Measurements from ENCODE around the gene WFDC6. TPM values are rescaled to one million over a fixed set of nuclear protein-coding genes. Genes with fewer than 3 reads are reported as not detected.
"Not testable (repeated sequence)": the region's sequence is repeated elsewhere in the genome, so short reads cannot be mapped to it uniquely, and the experiment has no call there.

The WFDC6 gene
- total and polyA plus RNA-seq, 8 donors: not detected

DNA sequence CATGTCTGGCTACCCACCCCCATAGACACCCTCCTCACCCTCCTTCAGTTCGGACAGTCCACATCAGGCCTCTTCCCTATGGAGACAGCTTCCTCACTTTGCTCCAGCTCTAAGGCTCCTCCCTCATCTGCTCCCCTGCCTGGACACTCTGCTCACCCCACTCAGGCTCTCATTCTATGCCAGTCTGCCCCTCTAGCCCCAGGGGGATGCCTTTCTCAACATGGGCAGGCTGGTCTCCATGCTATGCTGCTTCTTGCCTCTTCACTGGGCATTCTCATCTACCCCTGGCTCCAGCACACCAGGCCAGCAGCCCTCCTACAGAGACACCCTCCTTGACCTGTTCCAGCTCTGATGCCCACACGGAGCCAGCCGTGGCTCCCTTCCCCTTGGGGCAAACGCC is 39.9 kb upstream of the WFDC6 start, which contains the start of gene WFDC8:
TSS of gene WFDC8 (minus strand) at position 101 of the 400 bp plus-strand sequence. CDS start at position 64, 37 bp downstream.
- peaks cover 0 to 19% of the 10 kb centered on the region in 2 donors for H3K27me3 ChIP-seq
- peak in 1 of 4 donors; percentile 33 for DNase-seq
- H3K27ac ChIP-seq: no peak within 1 kb of the TSS
- intact Hi-C loops (cut with DNase I): no loop called here
- no peaks in the 10 kb centered on the region for H3K9me3 ChIP-seq
- H3K36me3 ChIP-seq: no peaks in the 10 kb centered on the region
- no peak for TF ChIP-seq CTCF (IDR thresholded peaks at IDR 0.05)
- no peaks in the 10 kb centered on the region for H3K4me1 ChIP-seq
- no peak within 1 kb of the TSS for H3K4me3 ChIP-seq
- ATAC-seq: no peak

- Histone ChIP-seq H3K4me3 (no peak overlapping the region), H3K27ac (no peak overlapping the region), H3K27me3 (peaks cover 0 to 13% of the 10 kb centered on the region in 2 donors), H3K9me3 (no peaks in the 10 kb centered on the region), H3K4me1 (no peaks in the 10 kb centered on the region), H3K36me3 (no peaks in the 10 kb centered on the region)
- ATAC-seq (no peak), DNase-seq (no peak)
- intact Hi-C loops (cut with DNase I): no loop called here
- no peak for TF ChIP-seq CTCF (IDR thresholded peaks at IDR 0.05)
Measured at GRCh38 chr20:45578231-45578630, 38.9 kb upstream of the WFDC6 start.

GRCh38 chr20:45576995-45577394 is 37.7 kb upstream of the WFDC6 start:
- DNase-seq (peak in 2 of 4 donors; percentile 18 to 48), ATAC-seq (peak; percentile 85)
- H3K4me3 ChIP-seq: no peak overlapping the region
- peak overlapping the region in 1 of 2 donors; percentile 47 for H3K27ac ChIP-seq
- H3K4me1 ChIP-seq: no peaks in the 10 kb centered on the region
- H3K36me3 ChIP-seq: no peaks in the 10 kb centered on the region
- intact Hi-C loops (cut with DNase I): no loop called here
- peaks cover 0 to 10% of the 10 kb centered on the region in 2 donors for H3K27me3 ChIP-seq
- TF ChIP-seq CTCF (IDR thresholded peaks at IDR 0.05): no peak
- no peaks in the 10 kb centered on the region for H3K9me3 ChIP-seq

DNA sequence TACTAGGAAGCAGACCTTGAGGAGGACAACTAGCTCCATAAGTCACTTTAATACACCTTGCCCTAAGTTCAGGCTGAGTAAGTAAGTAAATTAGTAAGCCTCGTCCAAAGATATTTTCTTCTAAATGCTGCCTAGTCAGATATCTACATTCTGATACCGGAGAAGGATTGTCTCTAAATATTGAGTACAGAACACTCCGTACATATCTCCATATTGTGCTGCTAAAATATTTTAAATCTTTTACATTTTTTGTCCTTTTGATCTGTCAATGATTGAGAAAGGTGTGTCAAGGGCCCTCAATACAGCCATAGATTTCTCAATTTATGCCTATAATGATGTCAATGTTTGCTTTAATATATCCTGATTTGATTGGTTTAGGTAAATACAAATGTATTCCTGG is 36.6 kb upstream of the WFDC6 start:
- no peak for TF ChIP-seq CTCF (IDR thresholded peaks at IDR 0.05)
- Histone ChIP-seq H3K27me3 (peaks cover 0 to 1% of the 10 kb centered on the region in 2 donors), H3K4me3 (no peak overlapping the region), H3K4me1 (no peaks in the 10 kb centered on the region), H3K9me3 (no peaks in the 10 kb centered on the region), H3K27ac (peak overlapping the region; percentile 6 to 14), H3K36me3 (no peaks in the 10 kb centered on the region)
- DNase-seq (no peak), ATAC-seq (peak; percentile 33)
- intact Hi-C loops (cut with DNase I): no loop called here

DNA sequence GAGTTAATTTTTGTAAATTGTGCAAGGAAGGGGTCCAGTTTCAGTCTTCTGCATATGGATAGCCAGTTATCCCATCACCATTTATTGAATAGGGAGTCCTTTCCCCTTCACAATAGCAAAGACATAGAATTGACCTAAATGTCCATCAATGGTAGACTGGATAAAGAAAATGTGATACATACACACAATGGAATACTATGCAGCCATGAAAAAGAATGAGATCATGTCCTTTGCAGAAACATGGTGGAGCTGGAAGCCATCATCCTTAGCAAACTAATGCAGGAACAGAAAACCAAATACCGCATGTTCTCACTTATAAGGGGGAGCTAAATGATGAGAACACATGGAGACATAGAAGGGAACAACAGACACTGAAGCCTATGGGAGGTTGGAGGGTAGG is 30.4 kb upstream of the WFDC6 start:
- ATAC-seq; H3K4me1 ChIP-seq; H3K27me3 ChIP-seq; H3K27ac ChIP-seq; H3K4me3 ChIP-seq; H3K9me3 ChIP-seq; DNase-seq; H3K36me3 ChIP-seq; intact Hi-C loops (cut with DNase I): not testable (repeated sequence)

DNA sequence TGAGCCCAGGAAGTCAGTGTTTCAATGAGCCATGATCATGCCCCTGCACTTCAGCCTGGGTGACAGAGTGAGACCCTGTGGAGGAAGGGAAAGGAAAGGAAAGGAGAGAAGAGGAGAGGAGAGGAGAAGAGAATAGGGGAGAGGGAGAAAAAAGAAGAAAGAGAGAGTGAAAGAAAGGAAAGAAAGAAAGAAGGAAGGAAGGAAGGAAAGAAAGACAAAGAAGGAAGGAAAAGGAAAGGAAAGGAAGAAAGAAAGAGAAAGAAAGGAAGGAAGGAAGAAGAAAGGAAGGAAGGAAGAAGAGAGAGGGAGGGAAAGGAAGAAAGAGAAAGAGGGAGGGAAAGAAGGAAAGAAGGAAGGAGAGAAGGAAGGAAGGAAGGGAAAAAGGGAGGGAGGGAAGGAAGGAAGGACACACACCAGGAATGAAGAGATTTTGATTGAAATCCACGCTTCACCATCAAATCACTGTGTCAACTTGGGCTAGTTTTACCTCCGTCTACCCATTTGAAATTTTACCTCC is 25.5 kb upstream of the WFDC6 start:
- H3K27ac ChIP-seq: no peak overlapping the region
- H3K4me3 ChIP-seq: no peak overlapping the region
- no peak for DNase-seq
- H3K27me3 ChIP-seq: peaks cover 0 to 28% of the 10 kb centered on the region in 2 donors
- intact Hi-C loops (cut with DNase I): no loop called here
- TF ChIP-seq CTCF (IDR thresholded peaks at IDR 0.05): no peak
- no peaks in the 10 kb centered on the region for H3K9me3 ChIP-seq
- H3K4me1 ChIP-seq: no peaks in the 10 kb centered on the region
- no peak for ATAC-seq
- no peaks in the 10 kb centered on the region for H3K36me3 ChIP-seq

Measured in left lung (tissue), 10 donors.